ENCODE results near the gene COPZ2. TPM values are rescaled to one million over a fixed set of nuclear protein-coding genes. Genes with fewer than 3 reads are reported as not detected.

The COPZ2 gene
- total RNA-seq, 1 donor from 2014 or later = 4.0 TPM

GRCh38 chr17:48054238-48055185, 16.9 kb upstream of the COPZ2 start:
- Mint-ChIP-seq H3K27ac (ENCODE audit: unreplicated experiment) (no peak overlapping the region), H3K4me1 (peaks cover 67% of the 10 kb centered on the region), H3K4me3 (peak overlapping the region; percentile 86), H3K36me3 (ENCODE audit: low read depth) (peaks cover 19% of the 10 kb centered on the region), H3K27me3 (ENCODE audit: low read depth) (no peaks in the 10 kb centered on the region), H3K9me3 (no peaks in the 10 kb centered on the region)
- DNase-seq (ENCODE audit: low read depth, low spot score) = peak; percentile 75
- no peak for TF ChIP-seq CTCF (conservative IDR thresholded peaks at IDR 0.05)

GRCh38 chr17:48053758-48054237, 16.2 kb upstream of the COPZ2 start:
- Mint-ChIP-seq H3K36me3 (ENCODE audit: low read depth) (peaks cover 16% of the 10 kb centered on the region), H3K4me1 (peaks cover 74% of the 10 kb centered on the region), H3K27me3 (ENCODE audit: low read depth) (no peaks in the 10 kb centered on the region), H3K27ac (ENCODE audit: unreplicated experiment) (peak overlapping the region; percentile 43), H3K9me3 (no peaks in the 10 kb centered on the region), H3K4me3 (peak overlapping the region; percentile 86)
- DNase-seq (ENCODE audit: low read depth, low spot score) = no peak
- no peak for TF ChIP-seq CTCF (conservative IDR thresholded peaks at IDR 0.05)

- H3K27ac Mint-ChIP-seq (ENCODE audit: unreplicated experiment) = peak overlapping the region; percentile 27
- H3K36me3 Mint-ChIP-seq (ENCODE audit: low read depth) = peaks cover 14% of the 10 kb centered on the region
- peak overlapping the region; percentile 86 for H3K4me3 Mint-ChIP-seq
- H3K9me3 Mint-ChIP-seq = no peaks in the 10 kb centered on the region
- H3K27me3 Mint-ChIP-seq (ENCODE audit: low read depth) = no peaks in the 10 kb centered on the region
- no peak for DNase-seq (ENCODE audit: low read depth, low spot score)
- H3K4me1 Mint-ChIP-seq = peaks cover 76% of the 10 kb centered on the region
- no peak for TF ChIP-seq CTCF (conservative IDR thresholded peaks at IDR 0.05)
Measured at GRCh38 chr17:48052956-48053757, 15.6 kb upstream of the COPZ2 start.

GRCh38 chr17:48051706-48052486, 14.3 kb upstream of the COPZ2 start:
- Mint-ChIP-seq H3K4me3 (peak overlapping the region; percentile 86), H3K27me3 (ENCODE audit: low read depth) (no peaks in the 10 kb centered on the region), H3K9me3 (no peaks in the 10 kb centered on the region), H3K4me1 (peaks cover 85% of the 10 kb centered on the region), H3K36me3 (ENCODE audit: low read depth) (peaks cover 12% of the 10 kb centered on the region), H3K27ac (ENCODE audit: unreplicated experiment) (peak overlapping the region; percentile 78)
- no peak for TF ChIP-seq CTCF (conservative IDR thresholded peaks at IDR 0.05)
- DNase-seq (ENCODE audit: low read depth, low spot score) = no peak

GRCh38 chr17:48051283-48051682, 13.7 kb upstream of the COPZ2 start:
- H3K27ac Mint-ChIP-seq (ENCODE audit: unreplicated experiment) = no peak overlapping the region
- DNase-seq (ENCODE audit: low read depth, low spot score) = no peak
- TF ChIP-seq CTCF (conservative IDR thresholded peaks at IDR 0.05) = no peak
- no peaks in the 10 kb centered on the region for H3K9me3 Mint-ChIP-seq
- H3K27me3 Mint-ChIP-seq (ENCODE audit: low read depth) = no peaks in the 10 kb centered on the region
- H3K4me1 Mint-ChIP-seq = peaks cover 89% of the 10 kb centered on the region
- H3K36me3 Mint-ChIP-seq (ENCODE audit: low read depth) = peaks cover 7% of the 10 kb centered on the region
- peak overlapping the region; percentile 86 for H3K4me3 Mint-ChIP-seq
